ENCODE measurements around the gene ARHGAP4.

The ARHGAP4 gene

GRCh38 chrX:153925739-153926551 lies at the start of gene ARHGAP4:
ARHGAP4 (minus strand) TSS chrX:153926264; CDS start chrX:153926202, 62 bp downstream.
- DNase-seq (ENCODE audit: low read depth in 4 of 4, low spot score in 1 of 4): peak in 1 of 4 experiments; percentile 16

GRCh38 chrX:153974726-153975286 lies 48.7 kb upstream of the ARHGAP4 start:
- no peak for DNase-seq (ENCODE audit: low read depth in 4 of 4, low spot score in 1 of 4)

- no peak for DNase-seq (ENCODE audit: low read depth in 4 of 4, low spot score in 1 of 4)
These were observed 48.1 kb upstream of the ARHGAP4 start for GRCh38 chrX:153974003-153974725.

GRCh38 chrX:153973127-153974002 lies 47.3 kb upstream of the ARHGAP4 start:
- no peak for DNase-seq (ENCODE audit: low read depth in 4 of 4, low spot score in 1 of 4)

GRCh38 chrX:153972368-153973126 lies 46.5 kb upstream of the ARHGAP4 start, which contains the start of gene TMEM187:
TMEM187 (plus strand) TSS chrX:153972754; CDS start chrX:153982063, 9,309 bp downstream.
- DNase-seq (ENCODE audit: low read depth in 4 of 4, low spot score in 1 of 4): peak; percentile 63 to 82 (median 75)

GRCh38 chrX:153971450-153972367 lies 45.6 kb upstream of the ARHGAP4 start, which contains the start of gene HCFC1:
HCFC1 (minus strand) TSS chrX:153971818; CDS start chrX:153970840, 978 bp downstream.
- peak; percentile 65 to 82 (median 78) for DNase-seq (ENCODE audit: low read depth in 4 of 4, low spot score in 1 of 4)

- peak; percentile 47 to 80 (median 72) for DNase-seq (ENCODE audit: low read depth in 4 of 4, low spot score in 1 of 4)
These were observed 45.0 kb upstream of the ARHGAP4 start for GRCh38 chrX:153971124-153971449.

- no peak for DNase-seq (ENCODE audit: low read depth in 4 of 4, low spot score in 1 of 4)
These were observed 44.5 kb upstream of the ARHGAP4 start for GRCh38 chrX:153970357-153971123.

- DNase-seq (ENCODE audit: low read depth in 4 of 4, low spot score in 1 of 4): no peak
These were observed 43.9 kb upstream of the ARHGAP4 start for GRCh38 chrX:153969904-153970356.

- DNase-seq (ENCODE audit: low read depth in 4 of 4, low spot score in 1 of 4): no peak
These were observed 43.2 kb upstream of the ARHGAP4 start for GRCh38 chrX:153969125-153969903.

GRCh38 chrX:153968754-153969124 lies 42.7 kb upstream of the ARHGAP4 start:
- DNase-seq (ENCODE audit: low read depth in 4 of 4, low spot score in 1 of 4): no peak

- DNase-seq (ENCODE audit: low read depth in 4 of 4, low spot score in 1 of 4): no peak
These were observed 42.2 kb upstream of the ARHGAP4 start for GRCh38 chrX:153968255-153968654.

- no peak for DNase-seq (ENCODE audit: low read depth in 4 of 4, low spot score in 1 of 4)
These were observed 41.6 kb upstream of the ARHGAP4 start for GRCh38 chrX:153967536-153968224.

- DNase-seq (ENCODE audit: low read depth in 4 of 4, low spot score in 1 of 4): no peak
These were observed 40.9 kb upstream of the ARHGAP4 start for GRCh38 chrX:153966841-153967535.

GRCh38 chrX:153966283-153966688 lies 40.2 kb upstream of the ARHGAP4 start:
- DNase-seq (ENCODE audit: low read depth in 4 of 4, low spot score in 1 of 4): no peak

- DNase-seq (ENCODE audit: low read depth in 4 of 4, low spot score in 1 of 4): no peak
These were observed 39.3 kb upstream of the ARHGAP4 start for GRCh38 chrX:153965406-153965805.

All from stimulated activated CD4-positive, alpha-beta T cell treated with anti-CD3 and anti-CD28 coated beads, Interleukin-1b, Interleukin-23, amount 100 ng/mL, for 24 hours (primary cell).